Suprapubic skin (tissue), 4 donors: ENCODE data around the gene ATP8B3.
"Not testable (repeated sequence)": the region's sequence is repeated elsewhere in the genome, so short reads cannot be mapped to it uniquely, and the experiment has no call there.

Experiments
- POLR2A ChIP-seq, 2 donors: fragments of 450-650 bp; IDR thresholded peaks; one replicate each; pipeline ENCODE4 v1.6.1; 2017; ENCODE audit warnings: antibody characterized with exemption in 2 of 2, mild to moderate bottlenecking in 2 of 2, moderate library complexity in 2 of 2
- POLR2AphosphoS5 ChIP-seq, 3 donors: sonication (generic); formaldehyde crosslinking; IDR thresholded peaks; one replicate each; pipeline ENCODE4 v1.6.1; 2017; ENCODE audit warnings: antibody characterized with exemption in 3 of 3
- TF ChIP-seq, protein P1 (sequence below), 2 donors: fragments of 200-600 bp in 1 of 2; fragments of 450-650 bp in 1 of 2; sonication (generic) in 1 of 2; IDR thresholded peaks; one replicate each; pipeline ENCODE4 v1.5.1; 2016 to 2019; ENCODE audit warnings: antibody characterized with exemption in 2 of 2, mild to moderate bottlenecking in 1 of 2, moderate library complexity in 1 of 2

DNA sequence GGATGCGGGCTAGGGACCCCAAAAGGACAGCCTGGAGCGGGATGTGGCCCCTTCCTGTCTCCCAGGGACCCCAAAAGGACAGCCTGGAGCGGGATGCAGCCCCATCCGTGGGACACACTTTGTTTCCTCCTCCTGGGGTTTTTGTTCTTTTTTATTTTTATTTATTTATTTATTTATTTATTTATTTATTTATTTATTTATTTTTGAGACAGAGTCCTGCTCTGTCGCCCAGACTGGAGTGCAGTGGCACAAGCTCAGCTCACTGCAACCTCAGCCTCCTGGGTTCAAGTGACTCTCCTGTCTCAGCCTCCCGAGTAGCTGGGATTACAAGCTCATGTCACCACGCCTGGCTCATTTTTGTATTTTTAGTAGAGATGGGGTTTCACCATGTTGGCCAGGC is 14.8 kb downstream of the ATP8B3 start:
- not testable (repeated sequence) for TF ChIP-seq POLR2A, POLR2AphosphoS5 (IDR thresholded peaks at IDR 0.05)
- TF ChIP-seq, protein P1, sequence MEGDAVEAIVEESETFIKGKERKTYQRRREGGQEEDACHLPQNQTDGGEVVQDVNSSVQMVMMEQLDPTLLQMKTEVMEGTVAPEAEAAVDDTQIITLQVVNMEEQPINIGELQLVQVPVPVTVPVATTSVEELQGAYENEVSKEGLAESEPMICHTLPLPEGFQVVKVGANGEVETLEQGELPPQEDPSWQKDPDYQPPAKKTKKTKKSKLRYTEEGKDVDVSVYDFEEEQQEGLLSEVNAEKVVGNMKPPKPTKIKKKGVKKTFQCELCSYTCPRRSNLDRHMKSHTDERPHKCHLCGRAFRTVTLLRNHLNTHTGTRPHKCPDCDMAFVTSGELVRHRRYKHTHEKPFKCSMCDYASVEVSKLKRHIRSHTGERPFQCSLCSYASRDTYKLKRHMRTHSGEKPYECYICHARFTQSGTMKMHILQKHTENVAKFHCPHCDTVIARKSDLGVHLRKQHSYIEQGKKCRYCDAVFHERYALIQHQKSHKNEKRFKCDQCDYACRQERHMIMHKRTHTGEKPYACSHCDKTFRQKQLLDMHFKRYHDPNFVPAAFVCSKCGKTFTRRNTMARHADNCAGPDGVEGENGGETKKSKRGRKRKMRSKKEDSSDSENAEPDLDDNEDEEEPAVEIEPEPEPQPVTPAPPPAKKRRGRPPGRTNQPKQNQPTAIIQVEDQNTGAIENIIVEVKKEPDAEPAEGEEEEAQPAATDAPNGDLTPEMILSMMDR (IDR thresholded peaks at IDR 0.05), result not testable (repeated sequence)
